Measurements from ENCODE around the gene TATDN3. TPM values are rescaled to one million over a fixed set of nuclear protein-coding genes. Genes with fewer than 3 reads are reported as not detected.

The TATDN3 gene
- total and polyA plus RNA-seq, 9 of the 15 experiments (the other 6 are each of a cell fraction or from before 2014, with no cell fraction given), result 18.3 to 79.9 (median 28.2) TPM

DNA sequence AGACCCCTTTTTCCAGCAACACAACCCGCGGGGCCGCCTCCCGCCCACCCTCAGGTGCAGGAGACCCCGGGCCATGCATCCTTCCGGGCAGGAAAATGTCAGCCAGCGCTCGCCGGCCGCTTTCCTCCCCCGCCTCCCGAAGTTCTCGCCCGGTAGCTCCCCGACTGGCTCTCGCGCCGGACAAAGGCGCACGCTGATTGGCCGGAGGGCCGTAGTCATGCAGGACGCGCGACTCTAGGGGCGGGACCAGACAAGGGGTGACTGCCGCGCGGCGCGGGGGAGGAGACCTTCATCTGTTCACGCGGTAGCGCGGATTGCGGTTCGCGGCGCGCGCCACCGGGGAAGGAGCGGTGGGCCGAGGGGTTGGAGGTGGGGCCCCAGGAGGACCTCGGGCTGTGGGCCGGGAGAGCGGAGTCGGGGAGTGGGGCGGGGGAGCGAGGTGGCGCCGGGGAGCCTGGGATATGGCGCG is 66.3 kb downstream of the TATDN3 start, which contains the start of gene FLVCR1 (continued):
- TF ChIP-seq KLF6 (CRISPR knock-in tag; IDR thresholded peaks at IDR 0.05; ENCODE audit: borderline replicate concordance) (no peak), HDAC6 (IDR thresholded peaks at IDR 0.05; ENCODE audit: low read depth, low read length) (no peak), ZNF280A (IDR thresholded peaks at IDR 0.05; ENCODE audit: low read depth, partially characterized antibody) (no peak), PURB (CRISPR knock-in tag; IDR thresholded peaks at IDR 0.05; ENCODE audit: low read depth) (no peak), ZBED1 (IDR thresholded peaks at IDR 0.05) (0 out of 2 replicates have a peak, but pooled peaks have one; percentile 20), THAP12 (CRISPR knock-in tag; IDR thresholded peaks at IDR 0.05) (no peak), KAT7 (CRISPR knock-in tag; IDR thresholded peaks at IDR 0.05; ENCODE audit: borderline replicate concordance) (peak; percentile 90; the same call in 1 of the 2 replicates), ZBTB40 (IDR thresholded peaks at IDR 0.05) (no peak), ZBTB40 (CRISPR knock-in tag; IDR thresholded peaks at IDR 0.05) (no peak), CBFA2T2 (conservative IDR thresholded peaks at IDR 0.05) (no peak), PTTG1 (tag; IDR thresholded peaks at IDR 0.05; ENCODE audit: low read depth) (no peak), NR1H2 (CRISPR knock-in tag; IDR thresholded peaks at IDR 0.05) (0 out of 2 replicates have a peak, but pooled peaks have one; percentile 8), POLR2AphosphoS5 (IDR thresholded peaks at IDR 0.05; ENCODE audit: control insufficient read depth, insufficient read depth, low read depth, low read length) (peak; percentile 53)
- TF ChIP-seq, protein P1, sequence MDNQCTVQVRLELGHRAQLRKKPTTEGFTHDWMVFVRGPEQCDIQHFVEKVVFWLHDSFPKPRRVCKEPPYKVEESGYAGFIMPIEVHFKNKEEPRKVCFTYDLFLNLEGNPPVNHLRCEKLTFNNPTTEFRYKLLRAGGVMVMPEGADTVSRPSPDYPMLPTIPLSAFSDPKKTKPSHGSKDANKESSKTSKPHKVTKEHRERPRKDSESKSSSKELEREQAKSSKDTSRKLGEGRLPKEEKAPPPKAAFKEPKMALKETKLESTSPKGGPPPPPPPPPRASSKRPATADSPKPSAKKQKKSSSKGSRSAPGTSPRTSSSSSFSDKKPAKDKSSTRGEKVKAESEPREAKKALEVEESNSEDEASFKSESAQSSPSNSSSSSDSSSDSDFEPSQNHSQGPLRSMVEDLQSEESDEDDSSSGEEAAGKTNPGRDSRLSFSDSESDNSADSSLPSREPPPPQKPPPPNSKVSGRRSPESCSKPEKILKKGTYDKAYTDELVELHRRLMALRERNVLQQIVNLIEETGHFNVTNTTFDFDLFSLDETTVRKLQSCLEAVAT (IDR thresholded peaks at IDR 0.05), result peak in 1 of 2 experiments; percentile 81; a peak in 2 of 4 replicates
